VCaP (cell line): ENCODE measurements around the gene HMG20A.

Source experiments
- H3K27ac ChIP-seq: fragments of 450-650 bp; 2 replicates; pipeline ENCODE4 v1.5.1; 2017
- TF ChIP-seq, protein P1 (sequence below): fragments of 450-650 bp; conservative IDR thresholded peaks from 2 replicates; pipeline ENCODE4 v1.5.1; 2017; ENCODE audit warnings: mild to moderate bottlenecking, moderate library complexity

The HMG20A gene

DNA sequence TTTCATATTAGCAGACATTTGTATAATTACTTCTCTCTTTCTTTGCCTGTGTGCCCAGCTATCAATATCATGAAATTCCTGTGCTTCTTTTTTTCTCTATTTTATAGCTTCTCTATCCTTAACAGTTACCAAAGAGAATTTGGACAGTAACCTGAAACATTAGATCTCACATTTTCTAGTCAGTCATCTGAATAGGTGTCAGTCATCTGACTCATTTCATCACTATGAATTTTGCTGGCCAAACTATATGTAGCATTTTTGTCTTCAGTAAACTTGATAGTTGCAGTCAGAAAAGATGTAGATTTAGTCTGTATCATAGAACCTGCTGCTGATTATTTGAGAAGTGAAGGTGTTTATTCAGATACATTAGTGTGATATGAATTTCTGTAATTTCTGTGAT is 52.6 kb downstream of the HMG20A start:
- H3K27ac ChIP-seq = no peak overlapping the region
- TF ChIP-seq, protein P1, sequence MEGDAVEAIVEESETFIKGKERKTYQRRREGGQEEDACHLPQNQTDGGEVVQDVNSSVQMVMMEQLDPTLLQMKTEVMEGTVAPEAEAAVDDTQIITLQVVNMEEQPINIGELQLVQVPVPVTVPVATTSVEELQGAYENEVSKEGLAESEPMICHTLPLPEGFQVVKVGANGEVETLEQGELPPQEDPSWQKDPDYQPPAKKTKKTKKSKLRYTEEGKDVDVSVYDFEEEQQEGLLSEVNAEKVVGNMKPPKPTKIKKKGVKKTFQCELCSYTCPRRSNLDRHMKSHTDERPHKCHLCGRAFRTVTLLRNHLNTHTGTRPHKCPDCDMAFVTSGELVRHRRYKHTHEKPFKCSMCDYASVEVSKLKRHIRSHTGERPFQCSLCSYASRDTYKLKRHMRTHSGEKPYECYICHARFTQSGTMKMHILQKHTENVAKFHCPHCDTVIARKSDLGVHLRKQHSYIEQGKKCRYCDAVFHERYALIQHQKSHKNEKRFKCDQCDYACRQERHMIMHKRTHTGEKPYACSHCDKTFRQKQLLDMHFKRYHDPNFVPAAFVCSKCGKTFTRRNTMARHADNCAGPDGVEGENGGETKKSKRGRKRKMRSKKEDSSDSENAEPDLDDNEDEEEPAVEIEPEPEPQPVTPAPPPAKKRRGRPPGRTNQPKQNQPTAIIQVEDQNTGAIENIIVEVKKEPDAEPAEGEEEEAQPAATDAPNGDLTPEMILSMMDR = no peak

DNA sequence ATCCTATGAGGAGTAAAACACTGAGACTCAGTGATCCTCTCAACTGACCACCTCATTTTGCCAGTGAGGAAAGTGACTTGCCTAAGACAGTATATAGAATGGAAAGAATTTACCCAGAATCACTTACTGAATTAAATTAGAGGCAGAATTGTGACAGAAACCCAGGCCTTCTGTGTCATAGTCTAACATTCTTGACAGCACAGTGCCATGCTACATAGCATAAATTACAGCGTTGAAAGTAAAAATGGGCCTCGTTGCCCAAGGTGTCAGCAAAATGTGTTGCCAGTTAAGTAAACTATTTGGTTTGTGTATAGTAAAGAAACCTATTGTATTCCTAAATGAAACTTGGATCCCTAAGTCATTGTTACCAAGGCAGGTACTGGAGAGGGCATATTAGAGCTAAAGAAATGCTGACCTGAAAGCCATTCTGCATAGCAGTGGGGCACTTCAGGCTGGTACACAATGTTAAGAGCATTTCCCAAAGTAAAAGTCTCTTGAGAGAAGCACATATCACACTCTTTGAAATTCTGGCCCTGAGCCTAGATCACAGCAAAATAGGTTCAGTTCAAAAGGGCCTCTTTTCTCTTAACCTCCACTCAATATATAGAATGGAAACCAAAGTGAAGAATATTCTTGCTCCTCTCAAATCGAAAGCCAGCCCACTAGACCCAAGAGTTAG is 53.8 kb downstream of the HMG20A start:
- H3K27ac ChIP-seq = no peak overlapping the region

GRCh38 chr15:77475001-77475400 is 54.3 kb downstream of the HMG20A start:
- no peak overlapping the region for H3K27ac ChIP-seq
- TF ChIP-seq, protein P1 = no peak

More for the DNA sequence above, 53.8 kb downstream of the HMG20A start:
- TF ChIP-seq, protein P1 = no peak

DNA sequence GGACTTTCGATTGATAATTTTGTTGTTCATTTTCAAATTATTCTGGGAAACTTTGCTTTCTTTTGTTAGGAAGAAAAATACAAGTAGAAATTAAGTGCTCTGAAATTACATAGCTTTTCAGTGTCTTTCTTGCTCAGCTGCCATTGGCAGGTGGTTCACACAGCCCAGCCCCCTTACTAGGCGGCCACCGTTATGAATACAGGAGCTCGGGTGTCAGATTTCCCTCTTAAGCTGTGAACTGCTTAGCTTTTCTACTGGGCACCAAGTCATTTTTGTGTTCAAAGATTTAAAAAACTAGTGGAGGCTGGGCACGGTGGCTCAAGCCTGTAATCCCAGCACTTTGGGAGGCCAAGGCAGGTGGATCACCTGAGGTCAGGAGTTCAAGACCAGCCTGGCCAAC is 55.2 kb downstream of the HMG20A start:
- H3K27ac ChIP-seq = no peak overlapping the region
- TF ChIP-seq, protein P1 = no peak

DNA sequence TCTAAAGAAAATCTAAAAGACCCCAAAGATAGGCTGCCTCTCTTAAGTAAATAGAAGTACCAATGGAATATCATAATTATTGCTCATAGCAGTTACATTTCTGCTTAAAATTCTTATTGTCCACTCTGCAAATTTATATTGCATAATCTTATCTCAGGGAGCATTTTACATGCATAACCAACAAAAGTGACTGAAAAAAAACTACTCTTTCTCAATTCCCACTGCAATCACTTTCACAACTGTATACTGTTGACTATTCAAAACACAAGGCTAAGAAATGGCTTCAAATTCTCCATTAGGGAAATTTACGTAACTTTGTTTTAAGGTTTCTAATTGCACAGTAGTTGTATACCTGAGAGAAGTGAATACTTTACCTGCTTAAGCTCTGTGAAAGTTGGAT is 56.3 kb downstream of the HMG20A start:
- TF ChIP-seq, protein P1 = no peak

GRCh38 chr15:77478051-77478450 is 57.4 kb downstream of the HMG20A start:
- TF ChIP-seq, protein P1 = no peak
- H3K27ac ChIP-seq = no peak overlapping the region

More for the DNA sequence above, 56.3 kb downstream of the HMG20A start:
- H3K27ac ChIP-seq = no peak overlapping the region

GRCh38 chr15:77479015-77479414 is 58.3 kb downstream of the HMG20A start:
- TF ChIP-seq, protein P1 = no peak
- H3K27ac ChIP-seq = no peak overlapping the region
